HL-60/S4 treated with retinoic acid at 250 ng/mL for 4 days and 3 days (cell line): ENCODE measurements around the gene OR2V2.
"Not testable (repeated sequence)": the region's sequence is repeated elsewhere in the genome, so short reads cannot be mapped to it uniquely, and the experiment has no call there.

Experiments used
- in situ Hi-C: fragments of 300-500 bp; cut with MboI; formaldehyde crosslinking; loops from 2 replicates; pipeline ENCODE4 v1.7.0; 2022; ENCODE audit warnings: low sequenced_read_pairs

OR2V2 gene

GRCh38 chr5:181146927-181147636, at the start of gene OR2V2:
Gene OR2V2, plus strand, starts transcription at chr5:181147586. Its CDS starts 7,357 bp downstream, at chr5:181154943.
- in situ Hi-C loops: not testable (repeated sequence)

- in situ Hi-C loops: not testable (repeated sequence)
Observed at GRCh38 chr5:181097759-181098491, 49.5 kb upstream of the OR2V2 start.

GRCh38 chr5:181098762-181099601, 48.4 kb upstream of the OR2V2 start:
- in situ Hi-C loops: no loop called here

GRCh38 chr5:181099602-181100086, 47.7 kb upstream of the OR2V2 start:
- in situ Hi-C loops: no loop called here

GRCh38 chr5:181100121-181100875, 47.1 kb upstream of the OR2V2 start:
- in situ Hi-C loops: no loop called here

GRCh38 chr5:181101030-181101641, 46.2 kb upstream of the OR2V2 start:
- in situ Hi-C loops: not testable (repeated sequence)

GRCh38 chr5:181101930-181102674, 45.3 kb upstream of the OR2V2 start:
- in situ Hi-C loops: not testable (repeated sequence)

- in situ Hi-C loops: not testable (repeated sequence)
Observed at GRCh38 chr5:181104259-181104568, 43.2 kb upstream of the OR2V2 start.

GRCh38 chr5:181104606-181105390, 42.6 kb upstream of the OR2V2 start:
- in situ Hi-C loops: not testable (repeated sequence)

GRCh38 chr5:181105391-181106025, 41.9 kb upstream of the OR2V2 start:
- in situ Hi-C loops: no loop called here

- in situ Hi-C loops: no loop called here
Observed at GRCh38 chr5:181107699-181108098, 39.7 kb upstream of the OR2V2 start.

GRCh38 chr5:181108578-181109165, 38.7 kb upstream of the OR2V2 start:
- in situ Hi-C loops: no loop called here

- in situ Hi-C loops: no loop called here
Observed at GRCh38 chr5:181109489-181110013, 37.8 kb upstream of the OR2V2 start.

- in situ Hi-C loops: no loop called here
Observed at GRCh38 chr5:181111010-181111409, 36.4 kb upstream of the OR2V2 start.

- in situ Hi-C loops: no loop called here
Observed at GRCh38 chr5:181112476-181112875, 34.9 kb upstream of the OR2V2 start.

- in situ Hi-C loops: not testable (repeated sequence)
Observed at GRCh38 chr5:181113572-181113971, 33.8 kb upstream of the OR2V2 start.

- in situ Hi-C loops: no loop called here
Observed at GRCh38 chr5:181114284-181114843, 33.0 kb upstream of the OR2V2 start.
